ENCODE data around the gene SLC27A5.

DNA sequence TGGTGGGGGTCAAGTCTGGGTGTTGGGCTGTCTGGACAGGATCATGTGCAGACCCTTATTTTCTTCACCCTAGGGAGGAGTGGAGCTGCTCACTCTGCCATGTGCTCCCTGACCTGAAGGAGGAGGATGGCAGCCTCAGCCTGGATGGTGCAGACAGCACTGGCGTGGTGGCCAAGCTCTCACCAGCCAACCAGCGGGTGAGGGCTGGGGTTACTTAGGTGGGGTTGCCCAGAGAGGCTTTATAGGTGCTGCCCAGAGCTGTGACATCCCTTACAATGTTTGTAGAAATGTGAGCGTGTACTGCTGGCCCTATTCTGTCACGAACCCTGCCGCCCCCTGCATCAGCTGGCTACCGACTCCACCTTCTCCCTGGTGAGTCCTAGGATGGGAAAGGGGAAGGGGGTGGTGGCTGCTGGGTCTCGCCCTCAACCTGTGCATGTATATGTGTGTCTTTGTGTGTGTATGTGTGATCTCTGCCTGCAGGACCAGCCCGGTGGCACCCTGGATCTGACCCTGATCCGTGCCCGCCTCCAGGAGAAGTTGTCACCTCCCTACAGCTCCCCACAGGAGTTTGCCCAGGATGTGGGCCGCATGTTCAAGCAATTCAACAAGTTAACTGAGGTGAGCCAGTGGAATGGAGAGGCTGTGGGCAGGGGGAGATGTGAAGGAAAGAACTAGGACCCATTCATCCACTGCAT lies 38.0 kb upstream of the SLC27A5 start:
- no peak for TF ChIP-seq EP300 (IDR thresholded peaks at IDR 0.05)
- TF ChIP-seq, protein P1, sequence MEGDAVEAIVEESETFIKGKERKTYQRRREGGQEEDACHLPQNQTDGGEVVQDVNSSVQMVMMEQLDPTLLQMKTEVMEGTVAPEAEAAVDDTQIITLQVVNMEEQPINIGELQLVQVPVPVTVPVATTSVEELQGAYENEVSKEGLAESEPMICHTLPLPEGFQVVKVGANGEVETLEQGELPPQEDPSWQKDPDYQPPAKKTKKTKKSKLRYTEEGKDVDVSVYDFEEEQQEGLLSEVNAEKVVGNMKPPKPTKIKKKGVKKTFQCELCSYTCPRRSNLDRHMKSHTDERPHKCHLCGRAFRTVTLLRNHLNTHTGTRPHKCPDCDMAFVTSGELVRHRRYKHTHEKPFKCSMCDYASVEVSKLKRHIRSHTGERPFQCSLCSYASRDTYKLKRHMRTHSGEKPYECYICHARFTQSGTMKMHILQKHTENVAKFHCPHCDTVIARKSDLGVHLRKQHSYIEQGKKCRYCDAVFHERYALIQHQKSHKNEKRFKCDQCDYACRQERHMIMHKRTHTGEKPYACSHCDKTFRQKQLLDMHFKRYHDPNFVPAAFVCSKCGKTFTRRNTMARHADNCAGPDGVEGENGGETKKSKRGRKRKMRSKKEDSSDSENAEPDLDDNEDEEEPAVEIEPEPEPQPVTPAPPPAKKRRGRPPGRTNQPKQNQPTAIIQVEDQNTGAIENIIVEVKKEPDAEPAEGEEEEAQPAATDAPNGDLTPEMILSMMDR (IDR thresholded peaks at IDR 0.05), result no peak

Data from sigmoid colon (tissue), 4 donors.